Inflammatory macrophage (primary cell): Measurements from ENCODE around the gene SCAMP3.
"Not testable (repeated sequence)": the region's sequence is repeated elsewhere in the genome, so short reads cannot be mapped to it uniquely, and the experiment has no call there.

Source experiments
- DNase-seq, 2 donors: peaks; one replicate each; pipeline ENCODE4 v3.0.0-alpha.2; 2020 to 2022

SCAMP3 gene

DNA sequence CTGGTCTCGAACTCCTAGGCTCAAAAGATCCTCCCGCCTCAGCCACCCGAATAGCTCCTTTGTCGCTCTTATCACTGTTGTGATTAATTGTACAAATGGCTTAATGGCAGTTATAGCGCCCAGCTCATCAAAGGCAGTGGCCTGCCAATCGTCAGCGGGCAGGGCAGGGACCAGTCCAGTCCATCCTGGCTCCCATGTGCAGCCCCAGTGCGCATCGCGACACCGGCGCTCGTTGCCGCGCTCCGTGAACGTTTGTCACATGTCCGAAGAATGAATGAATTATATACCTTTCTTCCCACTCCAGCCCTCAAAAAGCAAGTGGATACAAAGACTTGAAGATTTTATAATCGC lies 35.3 kb downstream of the SCAMP3 start:
- DNase-seq = peak; percentile 50 to 66

DNA sequence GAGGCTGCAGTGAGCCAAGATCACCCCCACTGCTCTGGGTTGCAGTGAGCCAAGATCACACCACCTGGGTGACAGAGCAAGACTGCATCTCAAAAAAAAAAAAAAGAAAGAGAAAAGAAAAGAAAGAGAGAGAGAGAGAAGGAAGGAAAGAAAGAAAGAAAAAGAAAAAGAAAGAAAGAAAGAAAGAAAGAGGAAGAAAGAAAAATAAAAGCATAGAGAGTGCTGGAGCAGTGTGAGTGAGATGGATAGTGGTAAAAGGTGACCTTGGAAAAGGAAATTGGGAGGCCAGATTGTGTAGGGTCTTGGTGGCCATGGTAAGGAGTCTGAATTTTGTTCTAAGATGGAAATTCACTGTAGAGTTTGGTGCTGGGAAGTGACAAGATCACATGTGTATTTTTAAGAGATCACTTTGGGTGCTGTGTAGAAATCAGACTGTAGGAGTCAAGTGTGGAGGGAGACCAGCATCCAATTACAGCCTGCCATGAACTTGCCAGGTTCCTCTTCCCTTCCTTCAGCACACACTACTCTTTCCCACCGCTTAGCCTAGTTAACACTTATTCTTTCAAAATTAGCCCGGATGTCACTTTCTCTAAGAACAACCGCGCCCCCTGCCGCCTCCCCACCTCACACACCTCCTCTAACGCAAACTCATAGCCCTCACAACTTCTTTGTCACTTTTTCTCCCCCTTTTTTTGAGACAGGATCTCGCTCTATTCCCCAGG lies 35.8 kb downstream of the SCAMP3 start:
- DNase-seq = peak; percentile 90

DNA sequence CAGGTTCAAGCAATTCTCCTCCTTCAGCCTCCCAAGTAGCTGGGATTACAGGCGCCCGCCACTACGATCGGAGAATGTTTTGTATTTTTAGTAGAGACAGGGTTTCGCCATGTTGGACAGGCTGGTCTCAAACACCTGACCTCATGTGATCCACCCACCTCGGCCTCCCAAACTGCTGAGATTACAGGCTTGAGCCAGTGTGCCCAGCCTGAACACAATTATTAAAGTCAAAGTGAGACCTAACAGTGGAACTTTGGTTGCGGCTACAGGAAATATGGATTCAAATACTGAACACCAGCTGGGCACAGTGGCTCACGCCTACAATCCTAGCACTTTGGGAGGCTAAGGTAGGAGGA lies 36.8 kb downstream of the SCAMP3 start:
- DNase-seq = not testable (repeated sequence)

DNA sequence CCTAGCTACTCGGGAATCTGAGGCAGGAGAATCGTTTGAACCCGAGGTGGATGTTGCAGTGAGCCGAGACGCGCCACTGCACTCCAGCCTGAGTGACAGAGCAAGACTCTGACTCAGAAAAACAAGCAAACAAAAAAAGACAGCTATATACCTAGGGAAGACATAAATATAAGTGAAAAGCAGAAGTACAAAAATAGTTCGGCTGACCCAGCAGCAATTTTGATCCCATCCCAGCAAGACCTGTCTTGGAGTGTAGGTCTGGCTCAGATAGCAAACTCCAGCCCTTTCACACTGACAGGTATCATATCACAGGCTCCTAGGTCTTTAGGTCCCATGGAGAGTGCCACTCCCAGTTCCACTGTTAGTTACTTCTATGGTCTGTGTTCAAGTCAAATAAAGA lies 39.1 kb downstream of the SCAMP3 start:
- DNase-seq = peak; percentile 57 to 60

- peak; percentile 42 to 46 for DNase-seq
These were observed 41.8 kb downstream of the SCAMP3 start for GRCh38 chr1:155220211-155220965.

GRCh38 chr1:155219592-155220031 lies 42.5 kb downstream of the SCAMP3 start:
- DNase-seq = peak; percentile 88 to 95

DNA sequence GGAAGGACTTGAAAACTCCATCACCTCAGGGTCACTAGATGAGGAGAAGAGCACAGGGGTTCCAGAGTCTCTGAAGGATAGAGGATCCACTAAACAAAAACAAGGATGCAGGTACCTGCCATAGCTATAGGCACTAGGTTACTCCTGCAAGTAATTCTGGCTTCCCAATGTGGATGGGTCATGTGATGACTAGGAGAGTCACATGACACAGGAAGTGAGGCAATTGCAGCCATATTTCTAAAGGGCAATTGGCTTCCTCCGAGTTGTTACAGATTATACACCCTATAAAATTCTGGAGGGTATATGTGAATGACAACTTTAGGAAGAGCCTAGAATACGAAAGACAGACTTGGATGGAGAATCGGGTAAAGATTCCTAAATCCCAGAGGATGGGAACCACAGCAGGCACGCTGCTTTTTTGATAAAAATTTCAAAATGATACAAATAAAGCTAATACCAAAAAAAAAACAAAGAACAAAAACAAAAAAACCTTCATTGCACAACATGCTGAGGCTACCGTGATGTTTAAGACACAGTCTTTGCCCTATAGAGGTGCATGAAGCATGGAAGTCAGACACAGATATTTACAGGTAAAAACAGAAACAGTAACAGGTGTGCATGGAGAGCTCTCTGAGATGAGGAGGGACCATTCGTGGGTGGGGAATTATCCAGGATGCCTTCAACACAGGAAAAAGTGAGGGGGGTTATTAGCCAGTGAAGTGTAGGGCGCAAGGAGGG lies 43.1 kb downstream of the SCAMP3 start:
- DNase-seq = peak; percentile 76 to 79

GRCh38 chr1:155214702-155215101 lies 47.5 kb downstream of the SCAMP3 start:
- not testable (repeated sequence) for DNase-seq

DNA sequence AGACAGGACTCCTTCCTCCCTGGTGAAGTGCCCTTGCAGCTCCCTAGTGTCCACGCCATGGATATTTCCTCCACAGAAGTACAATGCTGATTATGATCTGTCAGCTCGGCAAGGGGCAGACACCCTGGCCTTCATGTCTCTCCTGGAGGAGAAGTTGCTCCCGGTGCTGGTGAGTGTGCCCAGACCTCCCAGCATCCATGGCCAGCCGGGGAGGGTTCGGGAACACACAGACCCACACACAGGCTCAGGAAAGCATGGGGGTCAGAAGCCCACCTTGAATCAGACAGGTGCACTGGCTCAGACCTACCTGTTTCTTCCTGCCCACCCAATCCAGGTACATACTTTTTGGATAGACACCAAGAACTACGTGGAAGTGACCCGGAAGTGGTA lies 50.1 kb downstream of the SCAMP3 start:
- not testable (repeated sequence) for DNase-seq

DNA sequence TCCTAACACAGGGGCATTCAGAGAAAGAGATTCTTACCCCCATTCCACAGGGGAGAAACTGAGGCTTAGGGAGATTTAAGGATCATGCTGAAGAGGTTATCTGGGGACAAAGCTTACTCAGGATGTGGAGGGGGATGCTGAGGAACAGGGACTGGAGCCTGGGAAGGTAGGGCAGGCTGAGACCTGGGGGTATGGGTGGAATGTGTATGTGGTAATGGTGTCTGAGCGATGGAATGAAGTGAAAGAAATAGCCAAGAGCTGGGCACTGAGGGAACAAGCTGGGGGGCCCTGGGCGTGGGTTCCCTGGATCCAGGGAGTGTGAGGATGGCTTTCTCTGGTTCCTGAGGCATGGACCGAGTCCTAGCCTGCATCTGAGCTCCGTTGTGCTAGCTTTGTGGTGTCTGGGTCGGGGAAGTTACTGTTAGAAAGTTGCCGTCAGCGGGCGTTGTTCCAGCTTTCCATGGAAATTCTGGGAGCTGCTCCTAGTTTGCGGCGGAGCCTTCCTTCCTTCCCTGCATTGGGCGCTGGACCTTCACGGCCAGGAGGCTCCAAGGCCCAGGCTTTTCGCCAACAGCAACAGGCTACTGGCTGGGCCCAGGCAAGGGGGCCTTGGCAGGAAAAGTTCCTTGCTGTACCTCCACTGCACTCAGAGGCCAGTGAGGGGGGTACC lies 50.6 kb downstream of the SCAMP3 start:
- not testable (repeated sequence) for DNase-seq

GRCh38 chr1:155210314-155211104 lies 51.7 kb downstream of the SCAMP3 start:
- peak; percentile 84 to 86 for DNase-seq

- DNase-seq = no peak
These were observed 52.8 kb downstream of the SCAMP3 start for GRCh38 chr1:155209312-155209721.

DNA sequence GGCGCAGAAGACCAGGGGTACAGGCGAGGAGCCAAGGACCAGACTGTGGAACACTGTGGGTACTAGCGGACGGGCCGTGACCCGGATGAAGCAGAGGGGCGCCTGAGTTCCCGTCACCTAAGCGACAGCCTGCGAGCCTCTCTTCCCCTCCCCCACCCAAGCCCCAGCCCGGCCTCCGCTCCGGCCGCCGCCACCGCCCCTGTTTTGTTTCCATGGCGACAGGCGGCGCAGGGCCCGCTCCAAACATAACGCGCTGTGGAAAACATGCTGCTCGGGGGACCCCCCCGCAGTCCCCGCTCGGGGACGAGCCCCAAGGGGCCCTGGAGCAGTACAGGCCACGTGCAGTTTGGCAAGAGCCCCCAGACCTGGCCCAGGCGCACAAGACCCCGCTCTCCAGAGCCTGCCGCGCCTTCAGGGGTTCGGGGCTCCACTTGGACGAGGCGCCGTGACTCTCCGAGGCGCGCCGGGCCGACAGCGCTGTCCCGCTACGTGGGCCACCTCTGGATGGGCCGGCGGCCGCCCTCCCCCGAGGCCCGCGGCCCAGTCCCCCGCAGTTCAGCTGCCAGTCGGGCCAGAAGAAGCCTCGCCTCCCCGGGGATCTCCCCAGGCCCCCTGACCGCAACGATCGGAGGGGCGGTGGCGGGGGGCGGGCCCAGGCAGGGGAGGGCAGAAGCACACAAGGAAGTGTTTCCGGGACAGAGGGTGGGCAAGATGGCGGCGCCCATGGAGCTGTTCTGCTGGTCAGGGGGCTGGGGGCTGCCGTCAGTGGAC lies 53.4 kb downstream of the SCAMP3 start, which contains the start of gene MTX1:
Gene MTX1, plus strand, starts transcription at position 155 of the 771 bp plus-strand sequence. Its CDS starts 110 bp downstream, at position 265.
- peak; percentile 73 to 87 for DNase-seq

- DNase-seq = no peak
These were observed 54.2 kb downstream of the SCAMP3 start, which contains the start of gene THBS3 for GRCh38 chr1:155207806-155208540. THBS3 (minus strand) TSS chr1:155207897; CDS start chr1:155207876, 21 bp downstream.

GRCh38 chr1:155206891-155207805 lies 55.0 kb downstream of the SCAMP3 start:
- peak; percentile 77 to 81 for DNase-seq
